Adipocyte (in vitro differentiated cells): ENCODE measurements around the gene CREB5.

Experiments
- DNase-seq: peaks from one replicate; pipeline ENCODE4 v3.0.0-alpha.2; 2015; ENCODE audit warnings: low read depth
- H3K27me3 ChIP-seq: replicated peaks from 2 replicates; pipeline ENCODE4 v1.7.0; 2013; ENCODE audit warnings: mild to moderate bottlenecking, low read length, moderate library complexity; ENCODE audit not compliant: control insufficient read depth, insufficient read depth
- H3K36me3 ChIP-seq: 2 replicates; pipeline ENCODE4 v1.7.0; 2013; ENCODE audit warnings: low read length, mild to moderate bottlenecking, moderate library complexity; ENCODE audit not compliant: control insufficient read depth, insufficient read depth, severe bottlenecking
- H3K4me1 ChIP-seq: 2 replicates; pipeline ENCODE4 v1.7.0; 2013; ENCODE audit warnings: mild to moderate bottlenecking, low read length, moderate library complexity; ENCODE audit not compliant: control insufficient read depth, insufficient read depth
- H3K4me3 ChIP-seq: 2 replicates; pipeline ENCODE4 v1.7.0; 2013; ENCODE audit warnings: mild to moderate bottlenecking, low read length, moderate library complexity
- H3K9ac ChIP-seq: 2 replicates; pipeline ENCODE4 v1.7.0; 2013; ENCODE audit warnings: mild to moderate bottlenecking, low read length, moderate library complexity
- H3K9me3 ChIP-seq: 2 replicates; pipeline ENCODE4 v1.7.0; 2013; ENCODE audit warnings: mild to moderate bottlenecking, low read length, moderate library complexity; ENCODE audit not compliant: control insufficient read depth

Gene CREB5

GRCh38 chr7:28871631-28872030 lies 459.3 kb downstream of the CREB5 start:
- H3K4me3 ChIP-seq = no peak overlapping the region
- H3K9ac ChIP-seq = no peak overlapping the region
- H3K9me3 ChIP-seq = no peaks in the 10 kb centered on the region
- H3K4me1 ChIP-seq = no peaks in the 10 kb centered on the region
- no peak for DNase-seq
- H3K27me3 ChIP-seq = no peaks in the 10 kb centered on the region
- H3K36me3 ChIP-seq = no peaks in the 10 kb centered on the region

GRCh38 chr7:28872226-28872625 lies 459.9 kb downstream of the CREB5 start:
- no peaks in the 10 kb centered on the region for H3K9me3 ChIP-seq
- H3K9ac ChIP-seq = no peak overlapping the region

GRCh38 chr7:28873365-28873764 lies 461.0 kb downstream of the CREB5 start:
- Histone ChIP-seq H3K27me3 (no peaks in the 10 kb centered on the region), H3K9me3 (no peaks in the 10 kb centered on the region), H3K4me3 (no peak overlapping the region), H3K36me3 (no peaks in the 10 kb centered on the region), H3K9ac (no peak overlapping the region), H3K4me1 (no peaks in the 10 kb centered on the region)
- no peak for DNase-seq

More at GRCh38 chr7:28872226-28872625, 459.9 kb downstream of the CREB5 start:
- no peaks in the 10 kb centered on the region for H3K27me3 ChIP-seq
- no peaks in the 10 kb centered on the region for H3K4me1 ChIP-seq
- no peak overlapping the region for H3K4me3 ChIP-seq
- H3K36me3 ChIP-seq = no peaks in the 10 kb centered on the region
- no peak for DNase-seq

GRCh38 chr7:28874001-28874400 lies 461.7 kb downstream of the CREB5 start:
- Histone ChIP-seq H3K9me3 (no peaks in the 10 kb centered on the region), H3K36me3 (no peaks in the 10 kb centered on the region), H3K4me1 (no peaks in the 10 kb centered on the region), H3K27me3 (no peaks in the 10 kb centered on the region), H3K4me3 (no peak overlapping the region), H3K9ac (no peak overlapping the region)
- no peak for DNase-seq
